ENCODE measurements around the gene SLC35F5. TPM values are rescaled to one million over a fixed set of nuclear protein-coding genes. Genes with fewer than 3 reads are reported as not detected.

Gene SLC35F5
- total and polyA plus RNA-seq, 9 donors, result 19.5 to 77.9 (median 59.8) TPM

DNA sequence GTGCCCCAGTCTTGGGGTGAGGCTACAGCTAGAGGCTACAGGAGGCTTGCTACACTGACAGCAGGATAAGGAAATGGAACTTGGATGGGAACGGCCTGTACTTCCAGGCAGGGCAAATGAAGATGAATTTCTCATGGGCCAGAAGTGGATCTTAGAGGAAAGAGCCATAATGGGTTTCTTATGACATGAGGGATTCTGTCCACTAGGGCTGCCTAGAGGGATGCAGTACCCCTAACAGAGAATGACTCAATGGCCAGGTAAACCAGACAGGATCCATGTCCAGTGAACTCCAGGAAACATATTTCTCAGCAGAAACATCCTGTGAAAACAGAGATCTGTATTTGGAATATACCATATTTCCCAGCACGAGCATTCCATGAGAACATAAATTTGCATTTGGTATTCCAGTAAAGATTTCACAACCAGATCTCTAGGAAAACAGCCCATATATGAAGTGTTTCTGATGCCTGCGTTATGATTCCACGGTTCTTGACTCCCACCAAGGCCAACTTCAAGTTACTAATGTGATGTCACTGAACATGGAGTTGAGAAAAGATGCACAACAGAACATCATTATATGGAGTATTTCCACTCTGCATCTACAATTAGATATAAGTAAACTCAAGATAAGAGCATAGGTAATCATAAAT lies 11.5 kb upstream of the SLC35F5 start:
- intact Hi-C loops (cut with DNase I), result no loop called here
- Histone ChIP-seq H3K4me3 (no peak overlapping the region), H3K9me3 (no peaks in the 10 kb centered on the region), H3K27ac (no peak overlapping the region), H3K27me3 (no peaks in the 10 kb centered on the region), H3K36me3 (no peaks in the 10 kb centered on the region), H3K4me1 (ENCODE audit: insufficient read depth) (no peaks in the 10 kb centered on the region)
- WGBS, 3 donors, result 84 to 89% (median 87%) methylated on average over 4 of the region's 4 CpGs
- DNase-seq, result no peak
- TF ChIP-seq, protein P1, sequence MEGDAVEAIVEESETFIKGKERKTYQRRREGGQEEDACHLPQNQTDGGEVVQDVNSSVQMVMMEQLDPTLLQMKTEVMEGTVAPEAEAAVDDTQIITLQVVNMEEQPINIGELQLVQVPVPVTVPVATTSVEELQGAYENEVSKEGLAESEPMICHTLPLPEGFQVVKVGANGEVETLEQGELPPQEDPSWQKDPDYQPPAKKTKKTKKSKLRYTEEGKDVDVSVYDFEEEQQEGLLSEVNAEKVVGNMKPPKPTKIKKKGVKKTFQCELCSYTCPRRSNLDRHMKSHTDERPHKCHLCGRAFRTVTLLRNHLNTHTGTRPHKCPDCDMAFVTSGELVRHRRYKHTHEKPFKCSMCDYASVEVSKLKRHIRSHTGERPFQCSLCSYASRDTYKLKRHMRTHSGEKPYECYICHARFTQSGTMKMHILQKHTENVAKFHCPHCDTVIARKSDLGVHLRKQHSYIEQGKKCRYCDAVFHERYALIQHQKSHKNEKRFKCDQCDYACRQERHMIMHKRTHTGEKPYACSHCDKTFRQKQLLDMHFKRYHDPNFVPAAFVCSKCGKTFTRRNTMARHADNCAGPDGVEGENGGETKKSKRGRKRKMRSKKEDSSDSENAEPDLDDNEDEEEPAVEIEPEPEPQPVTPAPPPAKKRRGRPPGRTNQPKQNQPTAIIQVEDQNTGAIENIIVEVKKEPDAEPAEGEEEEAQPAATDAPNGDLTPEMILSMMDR (IDR thresholded peaks at IDR 0.05), result no peak
- TF ChIP-seq POLR2A (IDR thresholded peaks at IDR 0.05), result no peak

DNA sequence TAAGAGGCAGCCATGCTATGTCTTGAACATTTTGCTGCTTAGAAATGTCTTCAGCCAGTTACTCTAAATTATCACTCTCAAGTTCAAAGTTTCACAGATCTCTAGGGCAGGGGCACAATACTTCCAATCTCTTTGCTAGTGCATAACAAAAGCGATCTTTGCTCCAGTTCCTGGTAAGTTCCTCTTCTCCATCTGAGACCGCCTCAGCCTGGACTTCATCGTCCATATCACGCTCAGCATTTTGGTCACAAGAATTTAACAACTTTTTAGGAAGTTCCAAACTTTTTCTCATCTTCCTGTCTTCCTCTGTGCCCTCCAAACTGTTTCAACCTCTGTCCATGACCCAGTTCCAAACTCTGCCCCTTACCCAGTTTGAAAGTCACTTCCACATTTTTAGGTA lies 8.8 kb upstream of the SLC35F5 start:
- no peaks in the 10 kb centered on the region for H3K4me1 ChIP-seq (ENCODE audit: insufficient read depth)
- DNase-seq, result no peak
- no peaks in the 10 kb centered on the region for H3K9me3 ChIP-seq
- 94 to 96% (median 96%) methylated on average over 4 of the region's 4 CpGs for WGBS, 3 donors
- H3K27ac ChIP-seq, result no peak overlapping the region
- intact Hi-C loops (cut with DNase I), result no loop called here
- no peak overlapping the region for H3K4me3 ChIP-seq
- no peaks in the 10 kb centered on the region for H3K27me3 ChIP-seq
- TF ChIP-seq POLR2A (IDR thresholded peaks at IDR 0.05), result no peak
- TF ChIP-seq, protein P1 (IDR thresholded peaks at IDR 0.05), result no peak
- TF ChIP-seq EP300 (IDR thresholded peaks at IDR 0.05), result no peak
- no peaks in the 10 kb centered on the region for H3K36me3 ChIP-seq

DNA sequence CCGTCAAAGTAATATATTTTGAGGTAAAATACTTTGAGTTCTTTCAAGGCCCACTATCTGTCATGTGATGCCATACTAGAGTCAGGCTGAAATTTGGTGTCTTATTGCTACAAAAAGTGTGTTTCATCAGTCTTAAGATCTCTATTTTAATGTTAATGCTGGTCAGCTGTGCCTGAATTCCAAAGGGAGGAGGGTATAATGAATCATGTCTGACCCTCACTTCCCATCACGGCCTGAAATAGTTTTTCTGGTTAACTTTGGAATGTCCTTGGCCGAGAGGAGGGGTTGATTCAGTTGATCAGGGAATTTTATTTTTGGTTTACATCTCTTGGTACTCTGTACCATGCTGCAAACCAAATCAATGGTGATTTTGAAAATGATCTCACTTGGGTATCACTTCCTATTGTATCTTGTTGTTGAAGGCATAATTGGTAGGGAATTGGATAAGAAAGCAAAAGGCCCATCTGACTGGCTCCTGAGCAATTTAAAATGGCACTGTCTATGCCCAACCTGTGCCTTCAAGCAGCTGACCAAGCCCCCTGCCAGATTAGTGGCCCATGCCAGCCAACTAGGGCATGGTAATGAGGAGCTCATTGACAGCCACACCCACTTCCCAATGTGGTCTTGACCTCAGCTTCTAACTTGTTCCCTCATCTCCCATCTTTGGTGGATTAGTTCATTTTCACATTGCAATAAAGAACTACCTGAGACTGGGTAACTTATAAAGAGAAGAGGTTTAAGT lies 6.1 kb upstream of the SLC35F5 start:
- DNase-seq, result no peak
- TF ChIP-seq EP300 (IDR thresholded peaks at IDR 0.05) (no peak), POLR2A (IDR thresholded peaks at IDR 0.05) (no peak)
- TF ChIP-seq, protein P1 (IDR thresholded peaks at IDR 0.05), result no peak
- Histone ChIP-seq H3K9me3 (no peaks in the 10 kb centered on the region), H3K27me3 (no peaks in the 10 kb centered on the region), H3K4me3 (no peak overlapping the region), H3K36me3 (no peaks in the 10 kb centered on the region), H3K4me1 (ENCODE audit: insufficient read depth) (no peaks in the 10 kb centered on the region), H3K27ac (no peak overlapping the region)
- WGBS, 3 donors, result 40 to 62% (median 58%) methylated on average over 3 of the region's 3 CpGs
- intact Hi-C loops (cut with DNase I), result no loop called here

DNA sequence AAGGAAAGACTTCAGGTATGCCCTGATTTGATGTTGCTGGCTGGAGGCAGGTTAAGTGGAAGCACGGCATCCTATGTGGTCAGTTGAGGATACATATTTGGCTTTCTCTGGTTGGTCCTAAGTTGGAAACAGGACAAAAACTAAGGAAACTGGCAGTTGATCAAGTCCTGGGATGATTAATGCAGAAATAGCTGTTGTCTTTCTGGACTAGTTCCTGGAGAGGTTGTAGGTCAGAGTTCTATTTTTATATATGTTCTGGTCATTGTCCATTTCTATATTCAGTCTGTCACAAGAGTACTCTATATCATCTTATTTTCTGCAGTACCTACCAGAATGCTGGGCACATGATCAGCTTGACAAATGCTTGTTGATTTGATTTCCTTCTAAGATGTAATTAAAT lies 4.0 kb upstream of the SLC35F5 start:
- no peaks in the 10 kb centered on the region for H3K9me3 ChIP-seq
- no peak for TF ChIP-seq POLR2A (IDR thresholded peaks at IDR 0.05)
- TF ChIP-seq, protein P1 (IDR thresholded peaks at IDR 0.05), result no peak
- TF ChIP-seq EP300 (IDR thresholded peaks at IDR 0.05), result no peak
- H3K4me1 ChIP-seq (ENCODE audit: insufficient read depth), result peaks cover 2% of the 10 kb centered on the region
- no peak overlapping the region for H3K4me3 ChIP-seq
- H3K27ac ChIP-seq, result no peak overlapping the region
- no peak for DNase-seq
- 6 to 18% (median 7%) methylated on average over 1 of the region's 1 CpG for WGBS, 3 donors
- no peaks in the 10 kb centered on the region for H3K36me3 ChIP-seq
- H3K27me3 ChIP-seq, result no peaks in the 10 kb centered on the region
- intact Hi-C loops (cut with DNase I), result no loop called here
